ENCODE results near the gene CCDC148.
"Not testable (repeated sequence)": the region's sequence is repeated elsewhere in the genome, so short reads cannot be mapped to it uniquely, and the experiment has no call there.

The CCDC148 gene

GRCh38 chr2:158381978-158382377 is 74.6 kb downstream of the CCDC148 start:
- Histone ChIP-seq H3K9ac (ENCODE audit: insufficient read length) (no peak overlapping the region), H3K4me3 (no peak overlapping the region), H3K27ac (no peak overlapping the region), H3K36me3 (ENCODE audit: insufficient read depth, low read length) (no peaks in the 10 kb centered on the region), H3K9me3 (ENCODE audit: low read depth, low read length) (no peaks in the 10 kb centered on the region)
- TF ChIP-seq POLR2AphosphoS5 (IDR thresholded peaks at IDR 0.05; ENCODE audit: borderline replicate concordance, low read depth, low read length) = no peak
- no peak for TF ChIP-seq EZH2 (IDR thresholded peaks at IDR 0.05)
- TF ChIP-seq FOXP2 (optimal IDR thresholded peaks at IDR 0.05; ENCODE audit: control extremely low read depth, extremely low read length, insufficient read depth) = no peak
- no peak for DNase-seq (ENCODE audit: low read depth, low spot score)

DNA sequence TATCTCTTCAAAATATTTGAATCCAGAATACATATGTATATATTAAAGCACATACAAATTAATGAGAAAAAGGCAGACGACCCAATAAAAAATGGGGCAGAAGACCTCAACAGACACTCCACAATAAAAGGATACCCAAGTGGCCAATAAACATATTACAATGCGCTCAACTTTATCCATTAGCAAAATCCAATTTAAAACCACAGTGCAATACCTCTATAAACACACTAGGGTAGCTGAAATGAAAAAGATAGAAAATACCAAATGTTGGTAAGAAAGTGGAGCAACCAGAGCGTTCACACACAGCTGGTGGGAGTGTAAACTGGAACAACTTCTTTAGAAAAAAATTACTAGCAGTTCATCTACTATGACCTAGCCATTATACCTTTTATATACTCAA is 75.3 kb downstream of the CCDC148 start:
- no peak for DNase-seq (ENCODE audit: low read depth, low spot score)
- Histone ChIP-seq H3K9ac (ENCODE audit: insufficient read length) (no peak overlapping the region), H3K27ac (no peak overlapping the region), H3K36me3 (ENCODE audit: insufficient read depth, low read length) (no peaks in the 10 kb centered on the region), H3K4me3 (no peak overlapping the region), H3K9me3 (ENCODE audit: low read depth, low read length) (no peaks in the 10 kb centered on the region)
- TF ChIP-seq POLR2AphosphoS5 (IDR thresholded peaks at IDR 0.05; ENCODE audit: borderline replicate concordance, low read depth, low read length) = no peak
- TF ChIP-seq EZH2 (IDR thresholded peaks at IDR 0.05) = no peak
- TF ChIP-seq FOXP2 (optimal IDR thresholded peaks at IDR 0.05; ENCODE audit: control extremely low read depth, extremely low read length, insufficient read depth) = no peak

DNA sequence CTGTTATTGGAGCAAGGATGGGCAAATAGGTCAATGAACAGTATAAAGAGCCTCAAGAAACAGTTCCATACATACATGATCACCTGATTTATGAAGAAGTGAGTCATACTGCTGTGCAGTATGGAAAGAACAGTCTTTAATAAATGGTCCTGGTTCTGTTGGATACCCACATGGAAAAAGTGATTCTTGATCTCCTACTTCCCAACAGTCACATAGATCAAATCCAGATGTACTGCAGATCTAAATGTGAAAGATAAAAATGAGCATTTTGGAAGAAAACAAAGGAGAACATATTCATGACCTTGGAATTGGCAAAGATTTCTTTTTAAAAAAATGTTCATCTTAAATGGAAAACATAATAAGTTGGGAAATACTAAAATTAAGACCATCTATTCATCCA is 75.8 kb downstream of the CCDC148 start:
- no peak overlapping the region for H3K4me3 ChIP-seq
- no peaks in the 10 kb centered on the region for H3K36me3 ChIP-seq (ENCODE audit: insufficient read depth, low read length)
- TF ChIP-seq POLR2AphosphoS5 (IDR thresholded peaks at IDR 0.05; ENCODE audit: borderline replicate concordance, low read depth, low read length) = no peak
- no peak for TF ChIP-seq FOXP2 (optimal IDR thresholded peaks at IDR 0.05; ENCODE audit: control extremely low read depth, extremely low read length, insufficient read depth)
- TF ChIP-seq EZH2 (IDR thresholded peaks at IDR 0.05) = no peak
- H3K9ac ChIP-seq (ENCODE audit: insufficient read length) = no peak overlapping the region
- H3K9me3 ChIP-seq (ENCODE audit: low read depth, low read length) = no peaks in the 10 kb centered on the region
- no peak overlapping the region for H3K27ac ChIP-seq
- no peak for DNase-seq (ENCODE audit: low read depth, low spot score)

- Histone ChIP-seq H3K36me3 (ENCODE audit: insufficient read depth, low read length) (no peaks in the 10 kb centered on the region), H3K9ac (ENCODE audit: insufficient read length) (no peak overlapping the region), H3K4me3 (no peak overlapping the region), H3K9me3 (ENCODE audit: low read depth, low read length) (no peaks in the 10 kb centered on the region), H3K27ac (no peak overlapping the region)
- no peak for DNase-seq (ENCODE audit: low read depth, low spot score)
- TF ChIP-seq FOXP2 (optimal IDR thresholded peaks at IDR 0.05; ENCODE audit: control extremely low read depth, extremely low read length, insufficient read depth) (no peak), EZH2 (IDR thresholded peaks at IDR 0.05) (no peak), POLR2AphosphoS5 (IDR thresholded peaks at IDR 0.05; ENCODE audit: borderline replicate concordance, low read depth, low read length) (no peak)
Measured at GRCh38 chr2:158378926-158379325, 77.6 kb downstream of the CCDC148 start.

DNA sequence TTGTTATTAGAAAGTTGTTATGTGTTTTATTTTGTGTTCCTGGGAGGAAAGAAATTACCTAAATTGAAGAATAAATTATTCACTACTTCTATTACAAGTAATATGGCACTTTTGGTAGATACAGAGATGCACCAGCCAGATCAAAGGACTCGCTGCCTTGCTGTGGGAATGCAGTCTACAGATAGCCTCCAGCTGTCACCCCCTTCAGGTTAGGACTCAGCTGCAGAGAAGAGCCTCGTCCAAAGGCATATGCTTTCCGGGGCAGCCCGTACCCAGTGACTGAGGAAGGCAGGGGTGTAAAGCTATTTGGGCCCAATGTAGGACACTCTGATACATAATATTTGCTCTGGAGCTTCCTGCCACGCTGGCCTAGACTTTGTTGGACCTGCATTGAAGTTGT is 90.2 kb downstream of the CCDC148 start:
- DNase-seq (ENCODE audit: low read depth, low spot score) = no peak
- no peak overlapping the region for H3K27ac ChIP-seq
- no peak overlapping the region for H3K9ac ChIP-seq (ENCODE audit: insufficient read length)
- H3K36me3 ChIP-seq (ENCODE audit: insufficient read depth, low read length) = no peaks in the 10 kb centered on the region
- TF ChIP-seq FOXP2 (optimal IDR thresholded peaks at IDR 0.05; ENCODE audit: control extremely low read depth, extremely low read length, insufficient read depth) (no peak), EZH2 (IDR thresholded peaks at IDR 0.05) (no peak), POLR2AphosphoS5 (IDR thresholded peaks at IDR 0.05; ENCODE audit: borderline replicate concordance, low read depth, low read length) (no peak)
- H3K9me3 ChIP-seq (ENCODE audit: low read depth, low read length) = no peaks in the 10 kb centered on the region
- no peak overlapping the region for H3K4me3 ChIP-seq

DNA sequence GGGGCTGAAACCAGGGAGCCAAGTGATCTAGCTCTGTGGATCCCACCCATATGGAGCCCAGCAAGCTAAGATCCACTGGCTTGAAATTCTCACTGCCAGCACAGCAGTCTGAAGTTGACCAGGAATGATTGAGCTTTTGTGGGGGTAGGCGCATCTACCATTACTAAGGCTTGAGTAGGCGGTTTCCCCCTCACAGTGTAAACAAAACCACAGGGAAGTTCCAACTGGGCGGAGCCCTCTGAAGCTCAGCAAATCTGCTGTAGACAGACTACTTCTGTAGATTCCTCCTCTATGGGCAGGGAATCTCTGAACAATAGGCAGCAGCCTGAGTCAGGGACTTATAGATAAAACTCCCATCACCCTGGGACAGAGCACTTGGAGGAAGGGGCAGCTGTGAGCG is 96.7 kb downstream of the CCDC148 start:
- TF ChIP-seq EZH2 (IDR thresholded peaks at IDR 0.05) = no peak
- TF ChIP-seq POLR2AphosphoS5 (IDR thresholded peaks at IDR 0.05; ENCODE audit: borderline replicate concordance, low read depth, low read length) = no peak
- no peak for TF ChIP-seq FOXP2 (optimal IDR thresholded peaks at IDR 0.05; ENCODE audit: control extremely low read depth, extremely low read length, insufficient read depth)
- H3K9ac ChIP-seq (ENCODE audit: insufficient read length) = no peak overlapping the region
- no peak overlapping the region for H3K4me3 ChIP-seq
- no peaks in the 10 kb centered on the region for H3K36me3 ChIP-seq (ENCODE audit: insufficient read depth, low read length)
- no peaks in the 10 kb centered on the region for H3K9me3 ChIP-seq (ENCODE audit: low read depth, low read length)
- DNase-seq (ENCODE audit: low read depth, low spot score) = no peak
- no peak overlapping the region for H3K27ac ChIP-seq

GRCh38 chr2:158357699-158358098 is 98.9 kb downstream of the CCDC148 start:
- TF ChIP-seq POLR2AphosphoS5 (IDR thresholded peaks at IDR 0.05; ENCODE audit: borderline replicate concordance, low read depth, low read length) (no peak), EZH2 (IDR thresholded peaks at IDR 0.05) (no peak), FOXP2 (optimal IDR thresholded peaks at IDR 0.05; ENCODE audit: control extremely low read depth, extremely low read length, insufficient read depth) (no peak)
- DNase-seq (ENCODE audit: low read depth, low spot score) = no peak
- H3K9ac ChIP-seq (ENCODE audit: insufficient read length) = no peak overlapping the region

DNA sequence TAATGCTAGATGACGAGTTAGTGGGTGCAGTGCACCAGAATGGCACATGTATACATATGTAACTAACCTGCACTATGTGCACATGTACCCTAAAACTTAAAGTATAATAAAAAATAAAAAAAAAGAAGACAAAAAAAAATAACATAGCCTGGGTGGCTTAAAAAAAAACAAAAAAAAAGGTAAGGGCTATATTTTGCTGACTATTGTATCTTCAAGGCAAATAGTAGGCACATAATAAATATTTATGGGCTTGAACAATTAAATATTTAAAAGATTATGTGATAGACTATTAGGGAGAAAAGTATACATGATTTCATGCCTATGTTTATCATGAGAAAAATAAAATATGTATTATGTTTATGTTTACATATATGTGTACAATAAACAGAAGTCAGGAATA is 99.4 kb downstream of the CCDC148 start:
- H3K9ac ChIP-seq (ENCODE audit: insufficient read length) = no peak overlapping the region
- H3K27ac ChIP-seq = no peak overlapping the region
- no peak for DNase-seq (ENCODE audit: low read depth, low spot score)
- no peaks in the 10 kb centered on the region for H3K36me3 ChIP-seq (ENCODE audit: insufficient read depth, low read length)
- no peaks in the 10 kb centered on the region for H3K9me3 ChIP-seq (ENCODE audit: low read depth, low read length)
- no peak overlapping the region for H3K4me3 ChIP-seq
- TF ChIP-seq POLR2AphosphoS5 (IDR thresholded peaks at IDR 0.05; ENCODE audit: borderline replicate concordance, low read depth, low read length) = no peak

More at GRCh38 chr2:158357699-158358098, 98.9 kb downstream of the CCDC148 start:
- no peak overlapping the region for H3K4me3 ChIP-seq
- no peaks in the 10 kb centered on the region for H3K9me3 ChIP-seq (ENCODE audit: low read depth, low read length)
- H3K36me3 ChIP-seq (ENCODE audit: insufficient read depth, low read length) = no peaks in the 10 kb centered on the region
- H3K27ac ChIP-seq = no peak overlapping the region

DNA sequence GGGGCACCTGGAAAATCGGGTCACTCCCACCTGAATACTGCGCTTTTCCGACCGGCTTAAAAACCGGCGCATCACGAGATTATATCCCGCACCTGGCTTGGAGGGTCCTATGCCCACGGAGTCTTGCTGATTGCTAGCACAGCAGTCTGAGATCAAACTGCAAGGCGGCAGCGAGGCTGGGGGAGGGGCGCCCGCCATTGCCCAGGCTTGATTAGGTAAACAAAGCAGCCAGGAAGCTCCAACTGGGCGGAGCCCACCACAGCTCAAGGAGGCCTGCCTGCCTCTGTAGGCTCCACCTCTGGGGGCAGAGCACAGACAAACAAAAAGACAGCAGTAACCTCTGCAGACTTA is 105.1 kb downstream of the CCDC148 start:
- not testable (repeated sequence) for DNase-seq (ENCODE audit: low read depth, low spot score); H3K9me3 ChIP-seq (ENCODE audit: low read depth, low read length); H3K4me3 ChIP-seq; H3K9ac ChIP-seq (ENCODE audit: insufficient read length); H3K36me3 ChIP-seq (ENCODE audit: insufficient read depth, low read length); H3K27ac ChIP-seq

DNA sequence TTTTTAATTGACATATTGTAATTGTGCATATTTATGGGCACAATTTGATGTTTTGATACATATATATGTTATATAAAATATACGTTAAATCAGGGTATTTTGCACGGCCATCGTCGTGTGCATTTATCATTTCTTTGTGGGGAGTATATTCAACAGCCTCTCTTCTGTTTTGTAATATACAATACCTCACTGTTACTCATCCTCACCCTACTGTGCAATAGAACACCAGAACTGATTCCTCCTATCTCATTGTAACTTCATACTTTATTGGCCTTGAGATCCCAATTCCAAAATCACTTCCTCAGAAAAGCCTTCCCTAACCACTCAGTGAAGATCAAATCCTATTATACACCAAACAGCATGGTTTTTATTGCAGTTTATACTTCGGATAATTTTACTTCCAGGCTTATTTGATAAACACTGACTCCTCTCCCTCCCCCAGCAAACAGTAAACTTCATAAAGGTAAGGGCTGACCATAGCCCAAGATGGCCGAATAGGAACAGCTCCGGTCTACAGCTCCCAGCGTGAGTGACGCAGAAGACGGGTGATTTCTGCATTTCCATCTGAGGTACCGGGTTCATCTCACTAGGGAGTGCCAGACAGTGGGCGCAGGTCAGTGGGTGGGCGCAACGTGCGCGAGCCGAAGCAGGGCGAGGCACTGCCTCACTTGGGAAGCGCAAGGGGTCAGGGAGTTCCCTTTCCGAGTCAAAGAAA is 105.6 kb downstream of the CCDC148 start:
- not testable (repeated sequence) for DNase-seq (ENCODE audit: low read depth, low spot score); H3K9me3 ChIP-seq (ENCODE audit: low read depth, low read length); H3K9ac ChIP-seq (ENCODE audit: insufficient read length); H3K36me3 ChIP-seq (ENCODE audit: insufficient read depth, low read length); H3K27ac ChIP-seq; H3K4me3 ChIP-seq
